ENCODE data around the gene SYNGR3. TPM values are rescaled to one million over a fixed set of nuclear protein-coding genes. Genes with fewer than 3 reads are reported as not detected.

Gene SYNGR3
- total RNA-seq, 1 donor from 2014 or later = 8.3 TPM

GRCh38 chr16:1990351-1991134 is 773 bp downstream of the SYNGR3 start:
- H3K4me3 ChIP-seq = peak overlapping the region; percentile 20 to 25
- no peak overlapping the region for H3K27ac ChIP-seq
- no peak for DNase-seq (ENCODE audit: extremely low spot score in 2 of 2)
- H3K9me3 ChIP-seq = no peaks in the 10 kb centered on the region
- intact Hi-C loops (cut with DNase I) = no loop called here
- peaks cover 24% of the 10 kb centered on the region for H3K4me1 ChIP-seq
- TF ChIP-seq CTCF (IDR thresholded peaks at IDR 0.05) = no peak
- no peak for TF ChIP-seq POLR2AphosphoS5 (IDR thresholded peaks at IDR 0.05; ENCODE audit: insufficient read depth in 1 of 2, low read depth in 1 of 2)
- TF ChIP-seq POLR2A (IDR thresholded peaks at IDR 0.05) = no peak
- H3K36me3 ChIP-seq = peaks cover 0 to 13% of the 10 kb centered on the region in 2 donors
- H3K27me3 ChIP-seq = peaks cover 9% of the 10 kb centered on the region

- no peak for TF ChIP-seq POLR2A (IDR thresholded peaks at IDR 0.05)
- TF ChIP-seq POLR2AphosphoS5 (IDR thresholded peaks at IDR 0.05; ENCODE audit: insufficient read depth in 1 of 2, low read depth in 1 of 2) = no peak
- TF ChIP-seq CTCF (IDR thresholded peaks at IDR 0.05) = no peak
- Histone ChIP-seq H3K9me3 (no peaks in the 10 kb centered on the region), H3K27ac (no peak overlapping the region), H3K4me1 (peaks cover 24% of the 10 kb centered on the region), H3K27me3 (peaks cover 9% of the 10 kb centered on the region), H3K36me3 (peaks cover 0 to 7% of the 10 kb centered on the region in 2 donors), H3K4me3 (peak overlapping the region; percentile 29 to 41)
- intact Hi-C loops (cut with DNase I) = no loop called here
- no peak for DNase-seq (ENCODE audit: extremely low spot score in 2 of 2)
These were observed 1.4 kb downstream of the SYNGR3 start for GRCh38 chr16:1991135-1991551.

- Histone ChIP-seq H3K9me3 (no peaks in the 10 kb centered on the region), H3K27me3 (peaks cover 9% of the 10 kb centered on the region), H3K4me3 (peak overlapping the region; percentile 29 to 41), H3K36me3 (peaks cover 0 to 3% of the 10 kb centered on the region in 2 donors), H3K4me1 (peaks cover 24% of the 10 kb centered on the region), H3K27ac (no peak overlapping the region)
- TF ChIP-seq POLR2AphosphoS5 (IDR thresholded peaks at IDR 0.05; ENCODE audit: insufficient read depth in 1 of 2, low read depth in 1 of 2) = no peak
- no peak for TF ChIP-seq POLR2A (IDR thresholded peaks at IDR 0.05)
- TF ChIP-seq CTCF (IDR thresholded peaks at IDR 0.05) = no peak
- DNase-seq (ENCODE audit: extremely low spot score in 2 of 2) = no peak
- intact Hi-C loops (cut with DNase I) = no loop called here
These were observed 1.8 kb downstream of the SYNGR3 start for GRCh38 chr16:1991588-1991947.

GRCh38 chr16:1991948-1992703 is 2.4 kb downstream of the SYNGR3 start:
- DNase-seq (ENCODE audit: extremely low spot score in 2 of 2) = no peak
- Histone ChIP-seq H3K4me3 (peak overlapping the region; percentile 29 to 41), H3K9me3 (no peaks in the 10 kb centered on the region), H3K27ac (no peak overlapping the region), H3K27me3 (peaks cover 9% of the 10 kb centered on the region), H3K4me1 (peaks cover 24% of the 10 kb centered on the region), H3K36me3 (no peaks in the 10 kb centered on the region)
- intact Hi-C loops (cut with DNase I) = no loop called here
- TF ChIP-seq CTCF (IDR thresholded peaks at IDR 0.05) (no peak), POLR2A (IDR thresholded peaks at IDR 0.05) (peak in 1 of 2 donors; percentile 28), POLR2AphosphoS5 (IDR thresholded peaks at IDR 0.05; ENCODE audit: insufficient read depth in 1 of 2, low read depth in 1 of 2) (peak in 1 of 2 donors; percentile 50)
